PC-3 (cell line): Measurements from ENCODE around the gene EPGN.

Experiments used
- EZH2 ChIP-seq: fragments of 300-600 bp; sonication (generic); IDR thresholded peaks from one replicate; pipeline ENCODE4 v1.6.1; 2017; ENCODE audit warnings: antibody characterized with exemption, mild to moderate bottlenecking, low read length; ENCODE audit not compliant: unreplicated experiment
- TF ChIP-seq, protein P1 (sequence below): fragments of 300-600 bp; sonication (generic); conservative IDR thresholded peaks from 2 replicates; pipeline ENCODE4 v1.5.1; 2017; ENCODE audit warnings: antibody characterized with exemption, low read depth, mild to moderate bottlenecking, low read length

- TF ChIP-seq, protein P1, sequence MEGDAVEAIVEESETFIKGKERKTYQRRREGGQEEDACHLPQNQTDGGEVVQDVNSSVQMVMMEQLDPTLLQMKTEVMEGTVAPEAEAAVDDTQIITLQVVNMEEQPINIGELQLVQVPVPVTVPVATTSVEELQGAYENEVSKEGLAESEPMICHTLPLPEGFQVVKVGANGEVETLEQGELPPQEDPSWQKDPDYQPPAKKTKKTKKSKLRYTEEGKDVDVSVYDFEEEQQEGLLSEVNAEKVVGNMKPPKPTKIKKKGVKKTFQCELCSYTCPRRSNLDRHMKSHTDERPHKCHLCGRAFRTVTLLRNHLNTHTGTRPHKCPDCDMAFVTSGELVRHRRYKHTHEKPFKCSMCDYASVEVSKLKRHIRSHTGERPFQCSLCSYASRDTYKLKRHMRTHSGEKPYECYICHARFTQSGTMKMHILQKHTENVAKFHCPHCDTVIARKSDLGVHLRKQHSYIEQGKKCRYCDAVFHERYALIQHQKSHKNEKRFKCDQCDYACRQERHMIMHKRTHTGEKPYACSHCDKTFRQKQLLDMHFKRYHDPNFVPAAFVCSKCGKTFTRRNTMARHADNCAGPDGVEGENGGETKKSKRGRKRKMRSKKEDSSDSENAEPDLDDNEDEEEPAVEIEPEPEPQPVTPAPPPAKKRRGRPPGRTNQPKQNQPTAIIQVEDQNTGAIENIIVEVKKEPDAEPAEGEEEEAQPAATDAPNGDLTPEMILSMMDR: no peak
- no peak for TF ChIP-seq EZH2
These were observed at the start of gene EPGN for GRCh38 chr4:74308215-74308614.
